COLO829 (cell line): Measurements from ENCODE around the gene NSUN6.

Source experiments
- DNase-seq: peaks from one replicate; pipeline ENCODE4 v3.0.0; 2012; ENCODE audit warnings: low spot score

Gene NSUN6

GRCh38 chr10:18501629-18502028, 149.8 kb downstream of the NSUN6 start:
- no peak for DNase-seq

GRCh38 chr10:18501198-18501597, 150.2 kb downstream of the NSUN6 start:
- no peak for DNase-seq

- DNase-seq, result no peak
Measured at GRCh38 chr10:18500576-18500975, 150.8 kb downstream of the NSUN6 start.

GRCh38 chr10:18498998-18499397, 152.4 kb downstream of the NSUN6 start:
- no peak for DNase-seq

- DNase-seq, result no peak
Measured at GRCh38 chr10:18497806-18498369, 153.5 kb downstream of the NSUN6 start.
